BLaER1 (cell line): ENCODE measurements around the gene ZPR1.
"Not testable (repeated sequence)": the region's sequence is repeated elsewhere in the genome, so short reads cannot be mapped to it uniquely, and the experiment has no call there.

ENCODE experiments used
- H3K27ac ChIP-seq: shearing (Covaris generic); formaldehyde crosslinking; 2 replicates; pipeline ENCODE4 v1.8.1; 2022
- H3K27me3 ChIP-seq: shearing (Covaris generic); formaldehyde crosslinking; 2 replicates; pipeline ENCODE4 v1.8.1; 2022
- H3K36me3 ChIP-seq: shearing (Covaris generic); formaldehyde crosslinking; 2 replicates; pipeline ENCODE4 v1.8.1; 2022
- H3K4me1 ChIP-seq: shearing (Covaris generic); formaldehyde crosslinking; 2 replicates; pipeline ENCODE4 v1.8.1; 2022
- H3K4me2 ChIP-seq: shearing (Covaris generic); formaldehyde crosslinking; 2 replicates; pipeline ENCODE4 v1.8.1; 2022
- H3K4me3 ChIP-seq: shearing (Covaris generic); formaldehyde crosslinking; 2 replicates; pipeline ENCODE4 v1.8.1; 2022
- H3K9ac ChIP-seq: shearing (Covaris generic); formaldehyde crosslinking; 2 replicates; pipeline ENCODE4 v1.8.1; 2022
- H3K9me3 ChIP-seq: shearing (Covaris generic); formaldehyde crosslinking; 2 replicates; pipeline ENCODE4 v1.8.1; 2022
- H4K20me1 ChIP-seq: shearing (Covaris generic); formaldehyde crosslinking; 2 replicates; pipeline ENCODE4 v1.8.1; 2022
- Cebpa-rat ChIP-seq: shearing (Covaris generic); IDR thresholded peaks from 2 replicates; pipeline ENCODE4 v1.8.1; 2022

ZPR1 gene

GRCh38 chr11:116787786-116788486, at the start of gene ZPR1:
ZPR1 (minus strand) TSS chr11:116788023; CDS start chr11:116787990, 33 bp downstream.
- Histone ChIP-seq H3K9me3 (no peaks in the 10 kb centered on the region), H3K9ac (peak within 1 kb of the TSS; percentile 90), H3K27me3 (no peaks in the 10 kb centered on the region), H4K20me1 (no peaks in the 10 kb centered on the region; the same call in 1 of the 2 replicates), H3K4me1 (peaks cover 25% of the 10 kb centered on the region), H3K36me3 (peaks cover 40% of the 10 kb centered on the region), H3K27ac (peak within 1 kb of the TSS; percentile 84), H3K4me3 (peak within 1 kb of the TSS; percentile 96), H3K4me2 (peak within 1 kb of the TSS; percentile 94)
- no peak for TF ChIP-seq Cebpa-rat

GRCh38 chr11:116836632-116836991, 48.8 kb upstream of the ZPR1 start:
- H3K4me2 ChIP-seq = no peak overlapping the region
- TF ChIP-seq Cebpa-rat = no peak

GRCh38 chr11:116835791-116836631, 48.2 kb upstream of the ZPR1 start:
- peak overlapping the region; percentile 99 for H3K4me2 ChIP-seq

More at GRCh38 chr11:116836632-116836991, 48.8 kb upstream of the ZPR1 start:
- no peak overlapping the region for H3K9ac ChIP-seq
- no peak overlapping the region for H3K27ac ChIP-seq
- H3K36me3 ChIP-seq = no peaks in the 10 kb centered on the region
- H4K20me1 ChIP-seq = no peaks in the 10 kb centered on the region
- no peaks in the 10 kb centered on the region for H3K9me3 ChIP-seq
- no peak overlapping the region for H3K4me3 ChIP-seq
- peaks cover 22% of the 10 kb centered on the region for H3K4me1 ChIP-seq
- H3K27me3 ChIP-seq = no peaks in the 10 kb centered on the region

GRCh38 chr11:116835042-116835772, 47.4 kb upstream of the ZPR1 start:
- Histone ChIP-seq H3K27ac (peak overlapping the region; percentile 85), H3K4me3 (peak overlapping the region; percentile 70), H3K36me3 (no peaks in the 10 kb centered on the region), H3K4me2 (peak overlapping the region; percentile 99), H3K9me3 (no peaks in the 10 kb centered on the region), H3K9ac (peak overlapping the region; percentile 84), H4K20me1 (no peaks in the 10 kb centered on the region), H3K4me1 (peaks cover 22% of the 10 kb centered on the region), H3K27me3 (no peaks in the 10 kb centered on the region)
- TF ChIP-seq Cebpa-rat = no peak

More at GRCh38 chr11:116835791-116836631, 48.2 kb upstream of the ZPR1 start:
- TF ChIP-seq Cebpa-rat = no peak
- Histone ChIP-seq H3K27me3 (no peaks in the 10 kb centered on the region), H3K4me1 (peaks cover 22% of the 10 kb centered on the region), H3K4me3 (peak overlapping the region; percentile 70), H3K9ac (peak overlapping the region; percentile 84), H3K27ac (peak overlapping the region; percentile 85), H3K9me3 (no peaks in the 10 kb centered on the region), H4K20me1 (no peaks in the 10 kb centered on the region), H3K36me3 (no peaks in the 10 kb centered on the region)

GRCh38 chr11:116834535-116835041, 46.8 kb upstream of the ZPR1 start:
- H3K27me3 ChIP-seq, H3K9me3 ChIP-seq, H4K20me1 ChIP-seq, H3K27ac ChIP-seq, H3K36me3 ChIP-seq: not testable (repeated sequence)
- Histone ChIP-seq H3K4me1 (peaks cover 28% of the 10 kb centered on the region), H3K9ac (peak overlapping the region; percentile 84; the same call in 1 of the 2 replicates), H3K4me3 (peak overlapping the region; percentile 70; the same call in 1 of the 2 replicates), H3K4me2 (peak overlapping the region; percentile 99)

GRCh38 chr11:116833816-116834534, 46.2 kb upstream of the ZPR1 start:
- no peak overlapping the region for H3K4me3 ChIP-seq

GRCh38 chr11:116833491-116833815, 45.6 kb upstream of the ZPR1 start:
- Histone ChIP-seq H3K27ac (no peak overlapping the region), H3K36me3 (no peaks in the 10 kb centered on the region), H3K4me3 (no peak overlapping the region), H3K27me3 (no peaks in the 10 kb centered on the region), H3K4me2 (peak overlapping the region; percentile 99; the same call in 1 of the 2 replicates), H4K20me1 (no peaks in the 10 kb centered on the region), H3K9me3 (no peaks in the 10 kb centered on the region), H3K4me1 (peaks cover 33% of the 10 kb centered on the region), H3K9ac (no peak overlapping the region)
- no peak for TF ChIP-seq Cebpa-rat

More at GRCh38 chr11:116833816-116834534, 46.2 kb upstream of the ZPR1 start:
- Histone ChIP-seq H3K4me2 (peak overlapping the region; percentile 99), H4K20me1 (no peaks in the 10 kb centered on the region), H3K27me3 (no peaks in the 10 kb centered on the region), H3K9me3 (no peaks in the 10 kb centered on the region), H3K4me1 (peaks cover 33% of the 10 kb centered on the region), H3K36me3 (no peaks in the 10 kb centered on the region), H3K27ac (no peak overlapping the region), H3K9ac (no peak overlapping the region)
- no peak for TF ChIP-seq Cebpa-rat

- no peak overlapping the region for H3K4me2 ChIP-seq
- H3K27me3 ChIP-seq = no peaks in the 10 kb centered on the region
- no peak overlapping the region for H3K27ac ChIP-seq
- no peak overlapping the region for H3K4me3 ChIP-seq
- TF ChIP-seq Cebpa-rat = no peak
- H3K4me1 ChIP-seq = peaks cover 33% of the 10 kb centered on the region
- H3K9ac ChIP-seq = no peak overlapping the region
- no peaks in the 10 kb centered on the region for H4K20me1 ChIP-seq
- H3K36me3 ChIP-seq = no peaks in the 10 kb centered on the region
- no peaks in the 10 kb centered on the region for H3K9me3 ChIP-seq
Measured at GRCh38 chr11:116832350-116833290, 44.8 kb upstream of the ZPR1 start.
